Stimulated activated CD8-positive, alpha-beta memory T cell treated with anti-CD3 and anti-CD28 coated beads, Interleukin-15, amount 100 ng/mL, for 1 hour (primary cell): ENCODE data around the gene PAX8.

Source experiments
- DNase-seq: peaks from one replicate; pipeline ENCODE4 v3.0.0-alpha.2; 2020; ENCODE audit warnings: low read depth

PAX8 gene

GRCh38 chr2:113264713-113265403 is 13.9 kb downstream of the PAX8 start:
- DNase-seq, result no peak

GRCh38 chr2:113263546-113263945 is 15.2 kb downstream of the PAX8 start:
- DNase-seq, result no peak

GRCh38 chr2:113260991-113261390 is 17.7 kb downstream of the PAX8 start:
- DNase-seq, result no peak

- no peak for DNase-seq
Observed at GRCh38 chr2:113258471-113259147, 20.1 kb downstream of the PAX8 start.

GRCh38 chr2:113257516-113258264 is 21.0 kb downstream of the PAX8 start:
- no peak for DNase-seq

GRCh38 chr2:113255140-113256070 is 23.3 kb downstream of the PAX8 start:
- no peak for DNase-seq

GRCh38 chr2:113253453-113253852 is 25.3 kb downstream of the PAX8 start:
- no peak for DNase-seq

- DNase-seq, result no peak
Observed at GRCh38 chr2:113252047-113252590, 26.6 kb downstream of the PAX8 start.

GRCh38 chr2:113251118-113251517 is 27.6 kb downstream of the PAX8 start:
- no peak for DNase-seq

- DNase-seq, result peak; percentile 55
Observed at GRCh38 chr2:113248997-113249770, 29.5 kb downstream of the PAX8 start.

- DNase-seq, result no peak
Observed at GRCh38 chr2:113246606-113247005, 32.1 kb downstream of the PAX8 start.

GRCh38 chr2:113245276-113245711 is 33.4 kb downstream of the PAX8 start:
- no peak for DNase-seq

- DNase-seq, result no peak
Observed at GRCh38 chr2:113242327-113242726, 36.4 kb downstream of the PAX8 start.

- no peak for DNase-seq
Observed at GRCh38 chr2:113240915-113241911, 37.5 kb downstream of the PAX8 start.

GRCh38 chr2:113240150-113240914 is 38.4 kb downstream of the PAX8 start:
- no peak for DNase-seq

- DNase-seq, result no peak
Observed at GRCh38 chr2:113238871-113239839, 39.6 kb downstream of the PAX8 start.

GRCh38 chr2:113237604-113238160 is 41.0 kb downstream of the PAX8 start:
- no peak for DNase-seq
